ENCODE data around the gene NCEH1. TPM values are rescaled to one million over a fixed set of nuclear protein-coding genes. Genes with fewer than 3 reads are reported as not detected.

The NCEH1 gene
- total RNA-seq, 2 donors from 2014 or later: 7.1 to 22.7 TPM

DNA sequence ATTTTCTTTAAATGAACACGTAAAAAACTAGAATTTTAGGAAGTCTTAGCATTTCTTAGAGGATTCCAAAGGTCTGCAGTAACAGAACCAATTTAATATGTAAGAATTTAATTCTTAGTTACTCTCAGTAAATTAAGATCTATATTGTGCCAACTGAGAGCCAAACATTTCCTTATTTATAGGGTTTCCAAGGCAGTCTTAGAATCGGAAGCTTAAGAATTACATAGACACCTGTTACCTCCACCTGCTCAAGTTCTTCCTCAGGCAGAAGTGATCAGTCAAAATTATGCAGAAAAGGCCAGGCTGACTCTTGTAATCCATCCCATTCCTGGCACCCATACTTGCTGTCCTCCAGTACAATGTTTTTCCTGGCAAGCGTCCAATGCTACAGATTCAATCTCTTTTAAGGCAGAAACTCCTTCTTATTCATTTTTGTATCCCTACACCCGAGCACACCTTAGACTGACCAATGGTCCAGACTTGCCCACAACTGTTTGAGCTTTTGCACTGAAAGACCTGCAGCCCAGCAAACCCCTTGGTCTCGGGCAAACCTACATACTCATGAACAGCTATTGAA, 64.3 kb downstream of the NCEH1 start:
- TF ChIP-seq, protein P1, sequence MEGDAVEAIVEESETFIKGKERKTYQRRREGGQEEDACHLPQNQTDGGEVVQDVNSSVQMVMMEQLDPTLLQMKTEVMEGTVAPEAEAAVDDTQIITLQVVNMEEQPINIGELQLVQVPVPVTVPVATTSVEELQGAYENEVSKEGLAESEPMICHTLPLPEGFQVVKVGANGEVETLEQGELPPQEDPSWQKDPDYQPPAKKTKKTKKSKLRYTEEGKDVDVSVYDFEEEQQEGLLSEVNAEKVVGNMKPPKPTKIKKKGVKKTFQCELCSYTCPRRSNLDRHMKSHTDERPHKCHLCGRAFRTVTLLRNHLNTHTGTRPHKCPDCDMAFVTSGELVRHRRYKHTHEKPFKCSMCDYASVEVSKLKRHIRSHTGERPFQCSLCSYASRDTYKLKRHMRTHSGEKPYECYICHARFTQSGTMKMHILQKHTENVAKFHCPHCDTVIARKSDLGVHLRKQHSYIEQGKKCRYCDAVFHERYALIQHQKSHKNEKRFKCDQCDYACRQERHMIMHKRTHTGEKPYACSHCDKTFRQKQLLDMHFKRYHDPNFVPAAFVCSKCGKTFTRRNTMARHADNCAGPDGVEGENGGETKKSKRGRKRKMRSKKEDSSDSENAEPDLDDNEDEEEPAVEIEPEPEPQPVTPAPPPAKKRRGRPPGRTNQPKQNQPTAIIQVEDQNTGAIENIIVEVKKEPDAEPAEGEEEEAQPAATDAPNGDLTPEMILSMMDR (IDR thresholded peaks at IDR 0.05): no peak
- Histone ChIP-seq H3K36me3 (no peaks in the 10 kb centered on the region), H3K4me3 (no peak overlapping the region), H3K27ac (no peak overlapping the region), H3K4me1 (ENCODE audit: control insufficient read depth in 1 of 2, low read depth in 2 of 2) (peaks cover 9 to 18% of the 10 kb centered on the region in 2 donors), H3K27me3 (replicated peaks; ENCODE audit: insufficient read depth) (no peaks in the 10 kb centered on the region), H3K9me3 (no peaks in the 10 kb centered on the region)
- DNase-seq (ENCODE audit: low spot score) (no peak), ATAC-seq (ENCODE audit: insufficient number of reproducible peaks, low FRiP score, low read depth) (no peak)

DNA sequence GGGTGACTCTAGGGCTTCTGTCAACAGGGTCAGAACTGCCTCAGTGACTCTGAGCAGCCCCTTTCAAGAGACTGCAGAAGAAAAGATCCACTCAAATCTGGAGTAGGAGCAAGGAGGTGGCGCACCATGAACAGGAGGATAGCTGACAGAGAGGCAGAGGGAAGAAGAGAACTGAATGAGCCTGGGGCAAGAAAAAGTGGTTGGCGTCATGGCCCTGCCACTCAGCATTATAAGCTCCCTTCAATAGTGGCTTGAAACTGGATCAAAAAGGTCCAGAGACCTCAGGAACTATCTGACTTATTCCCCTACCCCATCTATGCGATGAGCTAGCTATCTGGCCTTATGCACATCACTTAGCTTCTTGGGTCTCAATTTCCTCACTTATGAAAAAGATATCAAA, 66.6 kb downstream of the NCEH1 start:
- no peak overlapping the region for H3K4me3 ChIP-seq
- no peaks in the 10 kb centered on the region for H3K36me3 ChIP-seq
- no peak for ATAC-seq (ENCODE audit: insufficient number of reproducible peaks, low FRiP score, low read depth)
- TF ChIP-seq, protein P1 (IDR thresholded peaks at IDR 0.05): no peak
- DNase-seq (ENCODE audit: low spot score): no peak
- no peak overlapping the region for H3K27ac ChIP-seq
- H3K9me3 ChIP-seq: no peaks in the 10 kb centered on the region
- H3K4me1 ChIP-seq (ENCODE audit: control insufficient read depth in 1 of 2, low read depth in 2 of 2): peaks cover 9 to 18% of the 10 kb centered on the region in 2 donors
- no peaks in the 10 kb centered on the region for H3K27me3 ChIP-seq (replicated peaks; ENCODE audit: insufficient read depth)

DNA sequence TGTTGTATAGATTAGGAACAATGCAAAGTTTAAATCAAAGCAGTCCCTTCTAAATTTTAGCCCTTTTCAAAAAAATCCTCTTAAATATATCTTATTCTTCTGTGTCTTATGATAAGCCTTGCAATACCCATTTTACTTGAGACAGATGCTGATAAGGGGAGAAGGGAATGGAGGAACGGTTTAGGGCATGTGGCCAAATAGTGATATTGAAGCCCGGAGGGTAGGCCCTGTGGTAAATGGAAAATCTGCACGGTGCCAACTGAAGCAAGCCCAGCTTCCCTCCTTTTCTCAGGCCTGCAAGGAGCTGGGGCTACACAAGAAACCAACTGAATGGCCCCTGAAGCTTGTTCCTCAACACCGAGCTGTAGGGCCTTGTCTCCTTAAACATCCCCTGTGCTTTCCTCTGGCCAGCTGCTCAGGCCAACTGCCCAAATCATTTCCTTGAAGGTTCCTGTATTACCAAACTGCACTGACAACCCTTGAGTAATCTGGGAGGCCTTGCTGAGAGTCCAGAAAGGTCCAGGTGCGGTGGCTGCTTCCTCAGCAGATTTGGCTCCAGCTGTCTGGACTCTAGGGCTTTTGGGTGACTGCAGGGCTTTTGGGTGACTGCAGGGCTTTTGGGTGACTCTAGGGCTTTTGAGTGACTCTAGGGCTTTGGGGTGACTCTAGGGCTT, 67.2 kb downstream of the NCEH1 start:
- TF ChIP-seq, protein P1 (IDR thresholded peaks at IDR 0.05): no peak
- Histone ChIP-seq H3K27me3 (replicated peaks; ENCODE audit: insufficient read depth) (no peaks in the 10 kb centered on the region), H3K27ac (no peak overlapping the region), H3K4me1 (ENCODE audit: control insufficient read depth in 1 of 2, low read depth in 2 of 2) (peaks cover 9 to 18% of the 10 kb centered on the region in 2 donors), H3K36me3 (no peaks in the 10 kb centered on the region), H3K4me3 (no peak overlapping the region), H3K9me3 (no peaks in the 10 kb centered on the region)
- DNase-seq (ENCODE audit: low spot score) (no peak), ATAC-seq (ENCODE audit: insufficient number of reproducible peaks, low FRiP score, low read depth) (no peak)

DNA sequence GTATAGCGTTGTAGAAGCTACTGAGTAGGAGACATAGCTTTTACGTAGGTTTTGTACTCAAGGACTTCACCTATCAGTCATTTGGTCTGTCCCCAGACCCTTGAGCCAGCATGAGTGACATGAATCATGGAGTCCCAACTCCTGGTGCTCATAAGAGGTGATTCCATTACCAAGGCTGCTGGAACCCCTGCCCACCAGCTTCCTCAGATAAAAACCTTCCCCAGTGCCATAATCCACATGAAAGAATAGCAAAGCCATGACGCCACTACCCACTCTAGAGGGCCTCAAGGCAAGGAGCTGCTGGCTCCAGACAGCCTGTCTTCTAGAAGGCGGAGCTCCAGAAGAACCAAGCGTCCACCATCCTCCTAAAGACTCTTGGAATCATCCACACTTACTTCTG, 69.6 kb downstream of the NCEH1 start:
- TF ChIP-seq, protein P1 (IDR thresholded peaks at IDR 0.05): no peak
- Histone ChIP-seq H3K27me3 (replicated peaks; ENCODE audit: insufficient read depth) (no peaks in the 10 kb centered on the region), H3K4me3 (no peak overlapping the region), H3K4me1 (ENCODE audit: control insufficient read depth in 1 of 2, low read depth in 2 of 2) (no peaks in the 10 kb centered on the region), H3K9me3 (no peaks in the 10 kb centered on the region), H3K36me3 (no peaks in the 10 kb centered on the region), H3K27ac (no peak overlapping the region)
- no peak for DNase-seq (ENCODE audit: low spot score)
- no peak for ATAC-seq (ENCODE audit: insufficient number of reproducible peaks, low FRiP score, low read depth)

DNA sequence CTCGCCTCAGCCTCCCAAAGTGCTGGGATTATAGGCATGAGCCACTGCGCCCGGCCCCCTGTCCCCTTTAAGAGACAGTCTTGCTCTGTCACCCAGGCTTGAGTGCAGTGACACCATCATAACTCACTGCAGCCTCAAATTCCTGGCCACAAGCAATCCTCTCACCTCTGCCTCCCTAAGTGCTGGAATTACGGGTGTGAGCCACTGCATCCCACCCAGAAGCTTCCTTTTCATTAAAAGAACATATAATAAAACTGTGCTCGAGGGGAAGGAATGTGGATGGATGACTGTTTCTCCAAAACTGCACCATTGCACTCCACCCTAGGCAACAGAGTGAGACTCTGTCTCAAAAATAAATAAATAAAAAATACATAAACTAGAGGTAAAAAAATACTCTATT, 70.1 kb downstream of the NCEH1 start:
- ATAC-seq (ENCODE audit: insufficient number of reproducible peaks, low FRiP score, low read depth): no peak
- Histone ChIP-seq H3K36me3 (no peaks in the 10 kb centered on the region), H3K4me1 (ENCODE audit: control insufficient read depth in 1 of 2, low read depth in 2 of 2) (peaks cover 1 to 2% of the 10 kb centered on the region in 2 donors), H3K4me3 (no peak overlapping the region), H3K27me3 (replicated peaks; ENCODE audit: insufficient read depth) (no peaks in the 10 kb centered on the region), H3K27ac (no peak overlapping the region), H3K9me3 (no peaks in the 10 kb centered on the region)
- no peak for DNase-seq (ENCODE audit: low spot score)
- TF ChIP-seq, protein P1 (IDR thresholded peaks at IDR 0.05): no peak
